H1 (cell line): ENCODE data around the gene RPRD1A. TPM values are rescaled to one million over a fixed set of nuclear protein-coding genes. Genes with fewer than 3 reads are reported as not detected.

Experiments
- ATF2 ChIP-seq: IDR thresholded peaks from 2 replicates; pipeline ENCODE4 v1.6.1; 2012; ENCODE audit warnings: low read length, inconsistent platforms
- RNF2 ChIP-seq: fragments of 200-900, 300-1000 bp; sonication (generic); IDR thresholded peaks from 2 replicates; pipeline ENCODE4 v1.7.1; 2016; ENCODE audit warnings: borderline replicate concordance, low read depth, mild to moderate bottlenecking, antibody characterized with exemption, low read length; ENCODE audit not compliant: poor library complexity, severe bottlenecking; ENCODE audit errors: missing control alignments
- TCF12 ChIP-seq: IDR thresholded peaks from 2 replicates; pipeline ENCODE4 v1.6.1; 2011; ENCODE audit warnings: low read depth, mild to moderate bottlenecking, low read length
- polyA plus RNA-seq, 7 experiments: library from polyadenylated mRNA; depleted of rRNA in 3 of 7; stranded (reverse) in 5 of 7; unstranded in 2 of 7; fragments of >200 nt in 5 of 7; fragments of 200-250 nt in 2 of 7; gene quantifications; 1 replicate in 5 of 7; 2 replicates in 1 of 7; 4 replicates in 1 of 7; pipeline versions ENCODE4 v1.2.1 to v1.2.3, GENCODE V29; 2011 to 2013; ENCODE audit warnings: missing spikeins in 2 of 7, mixed read lengths in 2 of 7
- total RNA-seq: library from RNA; stranded (reverse); fragmentation: NEBNext Ultra II Directional; extraction: Animal tissue kit (Norgen Biotek cat#: 25700); gene quantifications from 2 replicates; pipeline ENCODE4 v1.2.1, GENCODE V29; 2021

RPRD1A gene
- total and polyA plus RNA-seq, 2 of the 8 experiments (the other 6 are each of a cell fraction or from before 2014, with no cell fraction given) = 40.5 to 106 TPM

- TF ChIP-seq ATF2 (no peak), RNF2 (no peak), TCF12 (no peak)
These were observed 20.9 kb upstream of the RPRD1A start (continued) for GRCh38 chr18:36088256-36088655.
